Medulla oblongata (tissue), 1 donor: Measurements from ENCODE around the gene COL17A1.

Experiments used
- DNase-seq: peaks from one replicate; pipeline ENCODE4 v3.0.0-alpha.2; 2015; ENCODE audit errors: extremely low spot score

The COL17A1 gene

DNA sequence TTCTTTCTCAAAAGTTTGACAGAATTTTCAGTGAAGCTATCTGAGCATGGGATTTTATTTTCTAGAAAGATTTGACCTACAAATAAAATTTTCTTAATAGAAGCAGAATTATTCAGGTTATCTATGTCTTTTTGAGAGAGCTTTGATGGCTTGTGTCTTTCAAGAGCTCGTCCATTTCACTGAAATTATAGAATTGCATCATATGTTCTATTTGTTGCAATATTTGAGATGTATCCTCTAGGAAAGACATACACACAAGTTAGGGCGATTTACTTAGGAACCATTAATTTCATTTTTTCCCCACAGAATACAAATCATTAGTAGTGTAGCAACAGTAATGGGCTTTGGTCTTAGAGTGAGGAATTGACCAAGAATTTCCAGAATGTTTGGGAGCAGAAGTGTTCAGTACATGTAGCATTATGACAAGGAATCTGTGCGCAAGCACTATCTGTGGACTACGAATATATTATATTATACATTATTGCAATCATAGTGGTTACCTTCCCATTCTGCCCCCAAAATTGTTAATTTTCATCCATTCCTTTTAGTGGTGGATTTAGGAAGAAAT lies 12.8 kb upstream of the COL17A1 start:
- DNase-seq = no peak

DNA sequence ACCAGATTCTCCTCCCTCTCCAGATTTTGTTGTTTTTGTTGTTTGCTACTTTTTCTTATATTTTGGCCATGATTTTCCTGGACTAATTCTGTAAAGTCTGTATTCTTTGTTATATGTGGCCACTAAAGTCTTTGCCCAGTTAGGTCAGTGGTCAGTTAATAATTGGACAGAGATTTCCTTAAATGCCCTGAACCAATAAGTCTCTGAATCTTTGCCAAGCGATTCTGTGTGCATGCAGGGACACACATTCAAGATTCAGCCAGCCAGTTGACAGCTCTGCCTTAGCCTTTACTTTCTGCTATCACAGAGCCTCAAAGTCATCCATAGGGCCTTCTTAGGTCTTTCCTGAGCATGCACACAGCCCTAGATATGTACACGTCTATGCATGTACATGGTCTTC lies 11.0 kb upstream of the COL17A1 start:
- no peak for DNase-seq

DNA sequence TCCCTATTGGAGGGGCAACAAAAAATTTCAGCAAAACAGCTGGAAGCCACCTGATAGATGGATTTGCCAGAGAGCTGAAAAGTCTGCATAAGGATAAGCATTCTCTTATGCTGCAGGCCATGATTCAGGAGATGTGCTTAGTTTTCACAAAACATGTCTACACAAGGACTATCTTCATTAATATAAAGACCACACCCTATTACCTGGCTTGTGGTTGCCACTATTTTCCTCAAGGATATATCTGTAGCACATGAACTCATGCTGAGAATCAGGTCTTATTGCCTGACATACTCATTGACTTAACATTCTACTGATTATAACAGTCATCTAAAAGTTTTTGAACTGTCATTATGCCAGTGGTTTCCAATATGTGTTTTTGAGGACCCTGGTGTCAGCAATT lies 7.1 kb upstream of the COL17A1 start:
- no peak for DNase-seq

DNA sequence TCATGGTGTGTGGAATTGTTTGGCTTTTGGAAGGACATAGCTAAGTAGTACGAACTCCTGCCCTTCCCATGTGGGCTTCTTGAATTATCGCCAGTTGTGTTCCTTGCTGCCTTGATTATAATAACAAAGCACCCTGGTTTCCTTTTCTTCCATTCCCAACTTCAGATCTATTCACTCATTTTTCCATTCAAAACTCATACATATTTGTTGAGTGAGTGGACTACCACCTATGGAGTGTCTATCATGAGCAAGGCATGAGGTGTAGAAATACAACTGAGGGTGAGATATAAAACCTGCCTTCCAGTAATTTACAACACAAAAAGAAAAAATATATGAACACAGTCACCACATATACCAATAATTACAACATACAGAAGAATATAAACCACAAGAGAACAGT lies 4.9 kb upstream of the COL17A1 start:
- DNase-seq = no peak

DNA sequence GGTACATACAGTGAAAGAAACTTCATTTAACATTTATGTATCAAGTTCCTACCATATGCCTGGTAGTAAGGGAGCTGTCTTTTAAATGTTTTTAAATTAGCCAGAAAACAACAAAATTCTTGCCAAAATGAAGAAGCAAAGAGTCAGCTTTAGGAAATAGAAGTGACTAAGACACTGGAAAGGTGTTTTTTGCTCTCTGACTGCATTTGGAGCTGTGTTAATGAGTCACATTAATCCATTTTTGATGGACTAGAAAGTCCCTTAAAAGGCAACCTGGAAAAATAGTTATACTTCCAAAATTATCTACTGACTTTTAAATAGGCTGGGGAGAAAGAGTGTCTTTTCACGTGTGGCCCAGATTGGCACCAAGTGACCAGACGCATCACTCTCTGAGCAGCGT lies 3.9 kb upstream of the COL17A1 start:
- DNase-seq = no peak

DNA sequence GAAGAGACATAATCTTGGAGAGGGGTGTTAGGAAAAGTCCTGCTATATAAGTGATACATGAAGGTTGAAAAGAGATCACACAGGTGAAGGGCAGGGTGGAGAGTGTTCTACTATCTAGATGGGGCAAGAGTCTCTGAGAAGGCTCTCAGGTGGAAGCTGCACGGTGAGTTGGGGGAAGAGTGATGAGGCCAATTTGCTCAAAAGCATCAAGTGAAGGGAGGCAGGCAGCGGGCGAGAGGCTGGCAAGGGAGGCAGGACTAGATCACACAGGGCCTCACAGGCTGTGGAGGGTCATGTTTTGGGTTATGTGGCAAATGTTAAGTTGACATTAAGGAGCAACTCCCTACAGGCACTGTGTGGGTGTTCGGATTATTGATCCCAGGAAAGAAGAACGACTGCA lies 2.6 kb upstream of the COL17A1 start:
- DNase-seq = no peak

DNA sequence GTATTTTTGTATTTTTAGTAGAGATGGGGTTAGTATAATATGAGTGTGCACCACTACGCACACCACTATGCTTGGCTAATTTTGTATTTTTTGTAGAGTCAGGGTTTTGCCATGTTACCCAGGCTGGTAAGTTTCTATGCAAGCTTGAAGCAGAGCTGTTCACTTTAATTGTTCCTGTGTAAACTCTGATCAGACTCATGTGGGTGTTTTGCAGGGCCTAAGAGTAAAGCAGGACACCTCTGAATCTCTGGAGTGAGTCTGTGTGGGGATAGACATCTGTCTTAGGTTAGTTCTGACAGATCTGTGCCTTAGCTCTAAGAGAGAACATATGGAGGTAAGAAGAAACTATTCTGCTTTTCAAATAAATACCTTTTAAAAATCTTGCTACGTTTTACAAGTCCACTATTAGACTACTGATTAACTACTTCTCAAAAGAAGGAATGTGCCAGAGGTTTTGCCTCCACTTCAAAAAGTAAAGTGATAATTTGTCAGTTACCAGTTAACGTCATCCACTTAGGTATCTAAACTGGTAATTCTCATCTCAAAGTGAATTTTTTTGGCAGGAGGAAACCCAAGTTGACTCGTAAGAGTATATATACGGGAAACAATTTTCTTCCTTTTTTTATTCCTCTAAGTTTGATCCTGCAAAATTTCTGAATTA lies 1.1 kb downstream of the COL17A1 start:
- no peak for DNase-seq

DNA sequence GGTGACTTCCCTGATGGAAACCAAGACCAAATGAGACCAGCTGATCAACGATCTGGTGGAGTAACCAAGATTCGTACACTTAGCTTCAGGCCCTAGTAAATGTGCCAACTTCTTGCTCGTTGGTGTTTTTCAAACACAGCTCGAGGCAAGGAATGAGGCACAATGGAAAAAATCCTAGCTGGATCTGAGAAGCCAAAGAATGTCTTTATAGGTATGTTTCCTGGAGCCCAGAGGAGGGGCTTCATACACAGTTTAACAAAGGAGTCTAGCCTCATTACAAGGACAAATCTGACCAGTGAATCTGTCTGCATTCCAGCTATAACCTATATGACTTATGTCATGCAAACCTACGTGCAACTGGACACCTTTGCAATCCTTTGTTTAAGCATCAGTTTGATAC lies 3.7 kb downstream of the COL17A1 start:
- no peak for DNase-seq

DNA sequence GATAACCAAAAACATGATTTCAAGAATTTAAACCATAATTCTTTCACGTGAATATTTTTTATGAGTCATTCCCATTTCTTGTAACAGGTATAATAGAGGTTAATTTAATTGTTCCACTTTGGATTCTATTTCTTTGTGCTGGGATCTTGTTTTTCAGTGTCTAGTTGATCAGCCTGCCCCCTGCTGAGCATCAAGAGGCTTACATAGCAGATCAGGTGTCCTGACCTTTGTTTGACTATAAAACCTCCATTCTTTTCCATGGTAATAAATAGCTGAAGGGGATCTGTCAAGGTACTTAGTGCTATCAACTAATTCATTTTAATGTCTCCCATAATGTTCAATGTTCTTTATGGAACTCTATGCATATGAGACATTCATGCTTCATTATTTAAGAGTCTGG lies 4.9 kb downstream of the COL17A1 start:
- DNase-seq = peak; percentile 11

DNA sequence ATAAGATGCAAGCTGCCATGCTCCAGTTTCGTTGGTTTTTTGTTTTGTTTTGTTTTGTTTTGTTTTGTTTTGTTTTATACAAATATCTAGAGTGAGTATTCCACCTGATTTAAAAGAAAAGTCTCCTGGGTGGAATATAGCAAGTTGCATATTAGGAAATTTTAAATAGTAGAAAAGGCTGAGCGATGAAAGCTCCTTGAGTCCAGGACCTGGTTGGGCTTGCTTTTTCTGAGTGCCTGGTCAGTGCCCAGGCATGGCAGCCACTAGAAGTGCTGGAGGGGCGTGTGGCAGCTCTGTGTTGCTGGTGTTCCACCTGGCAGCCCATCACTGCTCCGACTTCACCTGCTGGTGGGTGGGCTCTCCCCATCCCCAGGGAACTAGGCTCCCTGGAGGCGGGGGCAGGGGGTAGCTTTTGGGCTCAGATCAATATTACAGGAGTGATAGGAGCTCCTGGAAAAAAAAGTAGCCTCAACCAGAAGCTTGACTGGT lies 8.0 kb downstream of the COL17A1 start:
- DNase-seq = no peak

DNA sequence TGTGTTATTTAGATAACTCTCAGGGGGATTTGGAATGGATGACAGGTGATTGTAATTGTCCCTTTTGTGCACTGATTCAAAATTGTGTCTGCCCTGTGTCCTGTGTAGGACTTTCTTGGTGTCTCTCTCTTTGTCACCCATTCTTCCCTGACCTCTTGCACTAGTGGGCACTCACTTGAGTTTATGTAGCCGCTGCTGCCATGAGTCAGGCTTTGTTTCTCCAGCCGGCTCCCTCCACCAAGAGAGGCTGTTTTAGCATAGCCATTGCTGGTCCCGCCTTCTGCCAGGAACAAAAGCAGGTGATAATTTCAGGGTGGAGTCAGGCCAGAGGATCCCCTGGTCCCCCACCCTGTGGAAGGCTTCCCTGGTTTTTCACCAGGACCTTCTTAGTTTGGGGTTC lies 8.4 kb downstream of the COL17A1 start:
- DNase-seq = peak; percentile 24

DNA sequence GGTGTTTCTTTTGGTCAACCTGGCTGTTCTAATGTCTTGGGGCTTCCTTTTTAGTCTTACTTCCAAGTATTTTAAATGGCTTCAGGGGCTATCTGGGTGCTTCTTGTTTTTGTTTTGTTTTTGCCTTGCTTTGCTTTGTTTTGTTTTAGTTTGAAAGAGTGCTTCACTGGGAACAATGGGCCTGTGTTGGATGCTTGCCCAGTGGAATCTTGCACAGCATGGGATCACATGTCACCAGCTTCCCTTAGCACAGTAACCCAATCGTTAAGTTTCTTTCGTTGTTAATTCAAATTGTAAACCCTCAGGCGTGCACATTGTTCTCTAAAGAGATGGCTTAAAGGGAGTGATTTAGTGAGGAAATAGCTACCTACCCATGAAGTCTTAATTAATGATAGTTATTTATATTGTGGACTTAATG lies 8.9 kb downstream of the COL17A1 start:
- DNase-seq = peak; percentile 91

DNA sequence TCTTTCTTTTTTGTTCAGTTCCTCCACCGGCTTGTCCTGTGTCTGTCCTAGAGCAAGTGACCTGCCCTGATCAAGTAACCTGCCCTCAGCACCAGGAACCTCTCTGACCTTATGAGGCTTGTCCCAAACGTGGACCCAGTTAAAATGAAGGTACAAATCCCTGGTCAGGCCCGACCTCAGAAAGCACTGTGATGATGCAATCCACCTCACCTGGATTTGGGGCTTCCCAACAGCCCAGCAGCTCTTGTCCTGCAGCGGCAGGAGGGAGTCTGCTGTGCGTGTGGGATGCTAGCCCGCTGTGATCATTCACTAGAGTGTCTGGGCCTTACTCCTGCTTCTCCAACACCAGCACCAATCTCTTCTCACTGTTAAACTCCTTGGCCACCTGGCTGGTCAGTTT lies 11.2 kb downstream of the COL17A1 start:
- DNase-seq = no peak

DNA sequence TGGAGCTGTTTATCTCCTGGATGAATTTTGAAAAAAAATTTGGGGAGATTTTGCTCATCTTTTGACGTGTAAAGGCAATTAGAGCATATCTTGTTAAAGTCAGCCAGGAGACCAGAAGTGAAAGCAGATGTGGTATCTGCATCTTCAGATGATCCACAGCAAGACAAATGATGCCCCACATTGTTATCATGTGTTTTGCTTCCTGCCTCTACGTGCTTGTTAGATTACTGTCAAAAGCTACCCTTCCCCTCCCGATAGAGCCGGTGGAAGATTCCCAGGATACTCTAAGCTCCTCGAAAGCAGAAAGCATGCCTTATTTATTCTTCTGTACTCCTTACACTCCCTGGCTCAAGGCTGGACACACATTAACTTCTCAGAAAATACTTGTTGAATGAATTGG lies 12.9 kb downstream of the COL17A1 start:
- DNase-seq = no peak

DNA sequence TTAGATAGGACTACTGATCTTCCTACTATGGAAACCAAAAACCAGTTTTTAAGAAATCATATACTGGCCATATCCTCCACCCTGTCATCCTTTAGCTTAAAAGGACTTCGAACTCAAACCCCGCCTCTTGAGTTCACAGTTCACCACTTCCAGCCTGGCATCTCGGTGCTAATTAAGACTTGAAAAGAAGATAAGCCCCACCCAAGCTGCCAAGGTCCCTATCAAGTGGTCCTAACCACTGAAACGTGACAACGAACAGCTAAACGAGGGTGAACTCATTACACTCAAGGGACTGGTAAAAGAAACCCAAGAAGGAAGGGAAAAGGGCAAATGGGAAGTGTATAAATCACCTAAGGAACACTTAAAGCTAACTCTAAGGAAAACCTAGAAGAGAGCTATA lies 16.1 kb downstream of the COL17A1 start:
- DNase-seq = no peak

DNA sequence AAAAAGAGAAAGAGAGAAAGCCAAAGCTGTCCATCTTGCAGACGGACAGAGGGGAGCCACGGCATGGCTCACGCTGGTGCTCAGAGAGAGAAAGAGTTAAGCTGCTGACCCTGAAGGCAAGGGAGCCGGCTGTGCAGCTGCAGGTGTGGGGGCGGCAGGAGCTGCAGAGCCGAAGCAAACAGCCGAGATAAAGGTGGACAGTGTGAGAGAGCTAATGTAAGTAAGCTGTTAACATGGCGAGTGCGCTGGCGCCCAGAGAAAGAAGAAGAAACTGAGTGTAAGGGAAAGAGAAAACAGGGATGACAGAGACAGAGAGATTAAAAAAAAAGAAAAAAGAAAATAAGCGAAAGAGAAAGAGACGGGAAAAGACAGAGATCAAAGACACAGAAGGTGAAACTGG lies 18.2 kb downstream of the COL17A1 start:
- no peak for DNase-seq

DNA sequence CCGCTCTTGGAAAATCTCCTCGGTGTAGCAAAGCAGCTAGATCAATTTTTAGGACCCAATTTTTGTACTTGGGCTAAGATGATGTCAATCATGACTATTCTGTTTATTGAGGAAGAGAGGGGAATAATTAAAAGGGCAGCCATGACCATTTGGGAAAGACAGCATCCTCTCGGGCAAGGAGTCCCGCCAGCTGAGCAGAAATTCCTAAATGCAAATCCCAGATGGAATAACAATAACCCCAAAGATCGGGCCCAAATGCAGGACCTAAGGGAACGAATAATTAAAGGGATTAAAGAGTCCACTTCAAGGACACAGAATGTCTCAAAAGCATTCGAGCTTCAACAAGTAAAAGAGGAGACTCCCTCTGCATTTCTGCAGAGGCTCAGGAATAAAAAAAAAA lies 18.7 kb downstream of the COL17A1 start:
- no peak for DNase-seq

DNA sequence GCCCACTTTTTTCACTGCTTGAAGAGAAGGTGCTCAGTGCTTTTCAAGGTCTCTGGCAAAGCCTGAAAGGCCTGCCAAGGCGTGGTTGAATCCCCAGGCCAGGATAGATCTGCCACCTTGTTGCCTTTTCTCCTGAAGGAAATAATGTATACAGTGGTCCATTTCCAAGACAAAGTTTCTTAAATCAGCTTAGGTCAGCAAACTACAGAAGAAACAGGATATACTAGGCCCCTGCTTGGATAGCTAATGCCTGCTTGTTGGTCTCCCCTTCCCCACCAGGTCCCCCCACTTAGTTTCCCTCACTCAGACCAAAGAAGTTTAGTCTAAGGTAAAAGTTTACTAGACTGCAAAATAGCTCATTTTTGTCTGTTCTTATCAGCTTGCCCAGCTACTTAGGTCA lies 19.9 kb downstream of the COL17A1 start:
- DNase-seq = no peak

DNA sequence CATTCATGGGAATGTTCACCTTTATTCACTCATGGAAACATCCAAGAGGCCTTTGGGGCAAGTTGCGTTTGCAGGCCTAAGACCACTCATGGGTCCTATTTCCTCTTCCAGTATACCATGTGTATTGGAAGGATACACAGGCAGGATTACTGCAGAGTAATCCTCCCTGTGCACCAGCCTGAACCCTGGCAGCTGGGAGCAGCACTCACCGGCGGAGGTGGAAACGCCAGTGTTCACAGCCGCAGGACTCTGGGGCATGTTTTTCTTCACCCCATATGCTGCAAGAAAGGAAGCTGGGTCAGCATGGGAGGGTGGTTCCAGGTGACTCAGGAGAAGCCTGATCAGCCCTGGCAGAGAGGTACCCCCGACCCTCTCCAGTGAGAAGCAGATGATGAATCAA lies 24.5 kb downstream of the COL17A1 start:
- DNase-seq = no peak

DNA sequence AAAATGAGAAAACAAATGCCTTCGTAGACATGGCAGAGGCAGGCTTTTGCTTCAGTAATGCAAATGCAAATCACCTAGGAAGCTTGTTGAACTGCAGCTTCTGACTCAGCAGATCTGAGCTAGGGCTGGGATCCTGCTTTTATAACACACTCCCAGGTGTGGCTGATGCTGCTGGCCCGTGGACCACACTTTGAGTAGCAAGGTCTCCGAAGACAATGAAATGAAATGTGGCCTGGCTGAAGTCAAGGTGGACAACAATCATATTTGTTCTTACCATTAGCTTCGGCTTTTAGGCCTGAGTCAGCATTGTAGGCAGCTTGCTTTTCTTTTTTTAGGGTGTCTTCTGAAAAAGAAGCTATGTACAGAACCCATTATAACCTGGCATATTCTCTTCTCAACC lies 26.3 kb downstream of the COL17A1 start:
- no peak for DNase-seq

DNA sequence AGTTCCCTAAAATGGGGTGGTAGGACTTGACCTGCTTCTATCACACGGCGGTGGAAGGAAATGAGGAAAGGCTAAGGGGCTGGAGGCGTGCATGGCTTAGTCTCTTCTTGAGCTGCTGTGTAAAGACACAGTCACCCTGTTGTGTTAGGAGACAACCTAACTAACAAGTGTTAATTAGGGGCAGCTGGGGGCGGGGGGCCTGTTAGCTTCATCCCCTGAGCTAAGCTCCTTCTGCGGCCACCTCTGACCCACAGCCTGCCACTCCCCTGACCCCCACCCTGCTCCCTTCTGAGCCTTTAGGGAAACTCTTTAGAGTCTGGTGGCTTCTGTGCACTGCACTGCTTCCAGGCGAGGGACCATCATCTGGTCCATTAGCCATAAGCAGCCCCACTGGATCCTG lies 28.0 kb downstream of the COL17A1 start:
- DNase-seq = no peak

DNA sequence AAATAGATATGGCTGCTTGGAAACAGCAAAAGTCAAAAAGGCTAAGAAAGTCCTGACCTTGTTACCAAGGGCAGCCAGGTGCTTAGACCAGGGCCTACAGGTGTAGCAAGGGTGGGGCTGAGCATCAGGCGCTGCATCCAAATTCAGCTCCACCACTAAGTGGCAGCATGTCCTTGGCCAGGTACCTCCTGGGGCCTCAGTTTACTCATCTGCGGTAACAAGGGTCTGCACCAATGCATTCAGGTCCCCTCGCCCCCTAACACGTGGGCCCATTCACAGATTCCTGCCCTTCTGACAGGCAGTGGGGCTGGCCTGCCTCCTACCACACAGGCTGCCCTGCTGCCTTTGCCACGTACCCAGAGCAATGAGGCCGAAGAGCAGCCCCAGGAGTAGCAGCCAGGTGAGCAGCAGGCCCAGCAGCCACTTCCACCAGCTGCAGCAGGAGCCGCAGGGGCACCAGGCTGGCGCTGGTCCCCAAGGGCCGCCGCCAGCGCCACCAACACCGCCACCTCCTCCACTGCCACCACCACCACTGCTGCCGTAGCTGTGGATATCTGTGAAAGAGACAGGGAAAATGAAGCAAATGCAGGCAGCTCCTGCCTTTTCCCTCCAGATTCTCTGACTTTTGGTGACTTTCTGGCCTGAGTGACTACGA lies 28.9 kb downstream of the COL17A1 start:
- DNase-seq = no peak

DNA sequence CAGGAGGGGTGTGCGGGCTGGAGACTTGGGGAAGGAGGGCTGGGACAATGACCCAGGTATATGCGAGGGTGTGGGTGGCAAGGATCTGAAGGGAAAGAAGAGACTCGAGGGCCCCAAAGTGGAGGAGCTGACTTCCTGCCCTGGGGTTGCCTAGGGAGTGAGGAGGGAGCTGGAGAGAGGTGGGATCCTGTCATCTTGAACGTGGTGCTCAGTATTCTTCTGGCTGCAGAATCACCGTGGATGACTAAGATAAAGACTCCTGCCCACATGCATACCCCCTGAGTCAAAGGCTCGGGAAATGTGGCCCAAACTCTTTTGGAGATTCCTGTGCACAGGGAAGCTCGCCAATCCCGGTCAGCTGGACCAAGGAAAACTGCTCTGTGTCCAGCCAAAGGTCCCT lies 31.2 kb downstream of the COL17A1 start:
- DNase-seq = no peak
